HG03095 (cell line): ENCODE data around the gene LGALS14.

Source experiments
- ATAC-seq: cut with Tn5 transposase; IDR thresholded peaks from one replicate; pipeline ENCODE4 v1.9.1; 2021; ENCODE audit warnings: moderate library complexity; ENCODE audit not compliant: unreplicated experiment

LGALS14 gene

DNA sequence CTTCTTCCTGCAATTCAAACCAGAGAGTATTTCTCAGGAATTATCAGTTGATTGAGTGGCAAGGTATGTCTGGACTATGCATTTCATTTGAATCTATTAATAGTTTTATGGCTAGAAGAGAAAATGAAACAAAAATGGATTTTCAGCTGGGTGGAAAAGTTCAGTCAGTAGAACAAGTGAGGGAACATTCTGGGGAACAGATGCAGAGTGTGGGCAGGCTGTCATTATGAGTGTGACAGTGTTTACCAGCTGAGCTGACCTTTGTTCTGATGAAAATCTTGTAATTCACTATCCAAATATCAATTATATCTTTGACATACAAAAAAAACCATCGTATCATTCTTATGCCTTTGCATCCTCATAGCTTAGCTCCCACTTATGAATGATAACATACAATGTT, 36.1 kb downstream of the LGALS14 start:
- no peak for ATAC-seq

DNA sequence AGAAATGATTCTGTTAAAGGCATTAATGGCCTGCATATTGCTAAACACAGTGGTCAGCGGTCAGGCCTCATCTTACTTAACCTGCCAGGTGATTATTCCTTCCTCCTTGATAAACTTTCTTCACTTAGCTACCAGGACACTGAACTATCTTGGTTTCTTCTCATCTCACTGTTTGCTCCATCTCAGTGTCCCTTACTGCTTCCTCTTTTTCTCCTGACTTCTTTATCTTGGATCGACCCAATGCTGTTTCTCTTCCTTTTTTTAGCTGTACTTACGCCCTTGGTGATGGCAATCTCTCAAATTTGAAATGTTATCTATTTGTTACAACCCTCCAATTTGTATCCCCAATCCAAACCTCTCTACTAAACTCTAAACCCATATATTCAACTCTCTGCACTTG, 41.4 kb downstream of the LGALS14 start:
- no peak for ATAC-seq

GRCh38 chr19:39746836-39747529, 42.7 kb downstream of the LGALS14 start:
- ATAC-seq = no peak

GRCh38 chr19:39749981-39750380, 45.7 kb downstream of the LGALS14 start:
- no peak for ATAC-seq

DNA sequence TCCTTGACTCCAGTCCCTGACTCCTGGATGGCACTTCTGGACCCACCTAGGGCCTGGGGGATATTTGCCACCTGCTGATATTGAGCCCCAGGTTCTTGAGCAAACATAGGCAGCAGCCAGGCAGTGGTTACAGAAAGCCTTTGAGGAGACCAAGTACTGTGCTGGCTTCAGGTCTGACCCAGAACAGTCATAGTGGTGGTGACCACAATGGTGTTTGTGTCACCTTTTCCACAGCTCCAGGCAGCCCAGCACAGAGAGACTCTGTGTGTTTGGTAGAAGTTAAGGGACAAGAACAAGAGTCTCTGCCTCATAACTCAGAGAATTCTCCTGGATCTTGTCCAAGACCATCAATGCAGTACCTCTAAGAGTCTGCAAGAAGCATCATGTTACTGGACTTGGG, 48.1 kb downstream of the LGALS14 start:
- no peak for ATAC-seq

GRCh38 chr19:39752795-39753194, 48.5 kb downstream of the LGALS14 start:
- ATAC-seq = no peak

- ATAC-seq = no peak
Observed at GRCh38 chr19:39754544-39754943, 50.3 kb downstream of the LGALS14 start.

DNA sequence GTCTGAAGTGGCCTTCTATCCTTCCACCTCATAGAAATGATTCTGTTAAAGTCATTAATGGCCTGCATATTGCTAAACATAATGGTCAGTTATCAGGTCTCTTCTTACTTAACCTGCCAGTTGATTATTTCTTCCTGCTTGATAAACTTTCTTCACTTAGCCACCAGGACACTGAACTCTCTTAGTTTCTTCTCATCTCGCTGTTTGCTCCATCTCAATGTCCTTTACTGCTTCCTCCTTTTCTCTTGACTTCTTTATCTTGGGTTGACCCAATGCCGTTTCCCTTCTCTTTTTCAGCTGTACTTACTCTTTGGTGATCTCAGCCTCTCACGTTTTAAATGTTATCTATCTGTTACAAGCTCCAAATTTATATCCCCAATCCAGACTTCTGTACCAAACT, 50.7 kb downstream of the LGALS14 start:
- ATAC-seq = no peak
